K562 (cell line): ENCODE results near the gene PDCD1. TPM values are rescaled to one million over a fixed set of nuclear protein-coding genes. Genes with fewer than 3 reads are reported as not detected.

Source experiments
- BRD9 ChIP-seq: fragments of 450-650 bp; IDR thresholded peaks from 2 replicates; pipeline ENCODE4 v1.6.1; 2018; ENCODE audit warnings: low read depth; ENCODE audit not compliant: partially characterized antibody
- CHCHD3 ChIP-seq: fragments of 250-450 bp; sonication (Bioruptor Pico); IDR thresholded peaks from 2 replicates; pipeline ENCODE4 v2.1.2; 2022; ENCODE audit warnings: mild to moderate bottlenecking
- CXXC5 ChIP-seq: fragments of 250-450 bp; sonication (Bioruptor Pico); IDR thresholded peaks from 2 replicates; pipeline ENCODE4 v1.8.0; 2022; ENCODE audit warnings: inconsistent platforms, mild to moderate bottlenecking, moderate library complexity
- ETS2 ChIP-seq: IDR thresholded peaks from 2 replicates; pipeline ENCODE4 v1.6.1; 2016; ENCODE audit warnings: borderline replicate concordance, missing genetic modification characterization, mild to moderate bottlenecking, moderate library complexity, missing compliant biosample characterization; ENCODE audit not compliant: poor library complexity, severe bottlenecking
- FOSL1 ChIP-seq: fragments of 200-800 bp; sonication (Bioruptor generic); conservative IDR thresholded peaks from 2 replicates; pipeline ENCODE4 v1.6.1; 2016; ENCODE audit warnings: missing genetic modification characterization, missing compliant biosample characterization
- FOXM1 ChIP-seq, 2 experiments: fragments of 450-650 bp in 1 of 2; sonication (generic) in 1 of 2; formaldehyde crosslinking in 1 of 2; IDR thresholded peaks; 2 replicates each; pipeline versions ENCODE4 v1.6.1 to v1.9.0; 2017 to 2022; ENCODE audit warnings: low read depth in 2 of 2, mild to moderate bottlenecking in 2 of 2, missing genetic modification reagents in 1 of 2, moderate library complexity in 1 of 2
- FOXP1 ChIP-seq: sonication (generic); formaldehyde crosslinking; IDR thresholded peaks from 2 replicates; pipeline ENCODE4 v1.8.0; 2022; ENCODE audit warnings: mild to moderate bottlenecking, missing genetic modification reagents
- GABPB2 ChIP-seq: fragments of 250-450 bp; sonication (Bioruptor Pico); conservative IDR thresholded peaks from 2 replicates; pipeline ENCODE4 v1.5.1; 2021; ENCODE audit warnings: mild to moderate bottlenecking
- MED1 ChIP-seq: sonication (generic); formaldehyde crosslinking; IDR thresholded peaks from 2 replicates; pipeline ENCODE4 v1.8.1; 2023; ENCODE audit warnings: missing genetic modification reagents, borderline replicate concordance
- NELFE ChIP-seq: IDR thresholded peaks from 2 replicates; pipeline ENCODE4 v1.6.1; 2011; ENCODE audit warnings: mild to moderate bottlenecking; ENCODE audit not compliant: insufficient read depth, insufficient read length
- PPARD ChIP-seq: fragments of 250-450 bp; sonication (Bioruptor Pico); IDR thresholded peaks from 2 replicates; pipeline ENCODE4 v1.8.0; 2022; ENCODE audit warnings: inconsistent platforms, mild to moderate bottlenecking, moderate library complexity
- PTBP1 ChIP-seq: fragments of 200-400 bp; formaldehyde crosslinking; IDR thresholded peaks from 2 replicates; pipeline ENCODE4 v1.6.1; 2017; ENCODE audit warnings: low read depth, low read length
- RNF2 ChIP-seq: sonication (generic); IDR thresholded peaks from 2 replicates; pipeline ENCODE4 v1.6.1; 2016
- SMC3 ChIP-seq: conservative IDR thresholded peaks from 2 replicates; pipeline ENCODE4 v1.6.1; 2011; ENCODE audit warnings: low read depth, low read length, improper control_type of control experiment; ENCODE audit not compliant: insufficient read depth
- ZFPM2 ChIP-seq: fragments of 250-450 bp; sonication (Bioruptor Pico); IDR thresholded peaks from 2 replicates; pipeline ENCODE4 v1.5.1; 2022; ENCODE audit warnings: mild to moderate bottlenecking
- ZKSCAN8 ChIP-seq: fragments of 200-800 bp; sonication (Bioruptor generic); IDR thresholded peaks from 2 replicates; pipeline ENCODE4 v1.6.1; 2016; ENCODE audit warnings: missing genetic modification characterization, missing compliant biosample characterization
- ZNF79 ChIP-seq: fragments of 250-450 bp; sonication (Bioruptor Pico); IDR thresholded peaks from 2 replicates; pipeline ENCODE4 v1.4.0; 2020; ENCODE audit warnings: low read depth, mild to moderate bottlenecking, moderate library complexity
- polyA plus RNA-seq, 8 experiments: library from polyadenylated mRNA; depleted of rRNA in 4 of 8; stranded (reverse) in 5 of 8; unstranded in 3 of 8; fragments of >200 nt; fragmentation: Nextera tagmentation in 2 of 8; fragmentation: Illumina TruSeq in 1 of 8; extraction: Ambion mirVana in 2 of 8; extraction: Trizol in 1 of 8; gene quantifications; 2 replicates each; pipeline versions ENCODE4 v1.2.1 to v1.2.3, GENCODE V29; 2011 to 2014; ENCODE audit warnings: inconsistent platforms in 1 of 8, missing spikeins in 1 of 8
- total RNA-seq, 7 experiments: library from RNA; depleted of rRNA in 6 of 7; stranded (reverse); fragments of >200 nt in 6 of 7; fragmentation: Illumina TruSeq in 2 of 7; extraction: Trizol in 2 of 7; gene quantifications; 2 replicates each; pipeline versions ENCODE4 v1.2.1 to v1.2.3, GENCODE V29; 2011 to 2021; ENCODE audit warnings: low replicate concordance in 1 of 7
- TF ChIP-seq, protein P1 (sequence below): fragments of 450-650 bp; IDR thresholded peaks from 2 replicates; pipeline ENCODE4 v1.6.1; 2017; ENCODE audit warnings: mild to moderate bottlenecking, moderate library complexity
- TF ChIP-seq, protein P2 (sequence below): fragments of 250-450 bp; sonication (Bioruptor Pico); IDR thresholded peaks from 2 replicates; pipeline ENCODE4 v1.5.0; 2022; ENCODE audit warnings: mild to moderate bottlenecking
- TF ChIP-seq, protein P3 (sequence below): fragments of 250-450 bp; sonication (Bioruptor Pico); IDR thresholded peaks from 2 replicates; pipeline ENCODE4 v1.5.1; 2021; ENCODE audit warnings: mild to moderate bottlenecking
- TF ChIP-seq, protein P4 (sequence below): sonication (generic); formaldehyde crosslinking; IDR thresholded peaks from 2 replicates; pipeline ENCODE4 v1.8.0; 2022; ENCODE audit warnings: mild to moderate bottlenecking, missing genetic modification reagents

The PDCD1 gene
- total and polyA plus RNA-seq, 9 of the 15 experiments (the other 6 are each of a cell fraction or from before 2014, with no cell fraction given) = 0.15 to 2.5 (median 1.0) TPM; not detected in 2

DNA sequence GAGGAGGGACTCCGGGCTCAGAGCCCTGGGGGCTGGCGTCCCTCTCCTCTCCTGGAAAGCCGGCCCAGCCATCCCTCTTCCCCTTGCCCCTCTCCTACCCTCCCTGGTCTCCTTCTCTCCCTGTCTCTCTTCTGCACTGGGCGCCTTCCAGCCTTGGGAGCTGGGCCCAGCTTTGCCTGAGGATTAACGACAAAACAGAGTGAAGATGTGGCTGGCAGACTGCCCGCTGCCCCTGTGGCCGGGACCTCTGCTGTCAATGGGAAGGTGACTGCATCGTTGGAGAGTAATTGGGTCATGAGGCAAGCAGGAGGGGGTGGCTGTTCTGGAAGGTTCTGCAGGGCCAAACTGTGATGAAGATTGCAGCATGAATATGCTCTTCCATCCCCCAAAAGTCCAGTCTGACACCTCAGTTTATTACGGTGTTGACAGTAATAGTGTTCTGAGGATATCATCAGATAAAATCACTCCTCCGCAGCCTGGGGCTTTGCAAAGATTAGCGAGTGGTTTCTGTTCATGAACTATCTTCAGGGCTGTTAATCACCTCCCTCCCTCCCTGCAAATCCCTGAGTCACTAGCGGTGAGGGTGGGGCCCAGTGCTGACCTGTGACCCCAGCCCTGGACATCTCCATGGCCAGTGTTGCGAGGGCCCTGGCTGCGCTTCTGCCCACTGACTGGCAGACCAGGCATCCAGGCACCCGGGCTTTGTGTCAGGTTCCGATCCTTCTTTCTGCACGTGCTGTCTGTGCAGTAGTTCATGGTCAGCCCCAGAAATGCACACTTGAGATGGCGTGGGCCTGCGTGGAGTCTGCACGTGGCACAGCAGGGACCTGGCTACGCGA, 33.8 kb upstream of the PDCD1 start (continued):
- TF ChIP-seq FOXP1 (CRISPR knock-in tag) = no peak
- no peak for TF ChIP-seq SMC3
- TF ChIP-seq FOSL1 (tag) = peak; percentile 89
- no peak for TF ChIP-seq PTBP1
- peak; percentile 77; the same call in 1 of the 2 replicates for TF ChIP-seq RNF2
- TF ChIP-seq ZFPM2 = no peak
- no peak for TF ChIP-seq NELFE
- TF ChIP-seq FOXM1 (IDR thresholded peaks at IDR 0.05; ENCODE audit: low read depth) = no peak
- no peak for TF ChIP-seq FOXM1 (CRISPR knock-in tag; IDR thresholded peaks at IDR 0.05; ENCODE audit: low read depth)
- no peak for TF ChIP-seq GABPB2 (CRISPR knock-in tag)
- TF ChIP-seq, protein P1, sequence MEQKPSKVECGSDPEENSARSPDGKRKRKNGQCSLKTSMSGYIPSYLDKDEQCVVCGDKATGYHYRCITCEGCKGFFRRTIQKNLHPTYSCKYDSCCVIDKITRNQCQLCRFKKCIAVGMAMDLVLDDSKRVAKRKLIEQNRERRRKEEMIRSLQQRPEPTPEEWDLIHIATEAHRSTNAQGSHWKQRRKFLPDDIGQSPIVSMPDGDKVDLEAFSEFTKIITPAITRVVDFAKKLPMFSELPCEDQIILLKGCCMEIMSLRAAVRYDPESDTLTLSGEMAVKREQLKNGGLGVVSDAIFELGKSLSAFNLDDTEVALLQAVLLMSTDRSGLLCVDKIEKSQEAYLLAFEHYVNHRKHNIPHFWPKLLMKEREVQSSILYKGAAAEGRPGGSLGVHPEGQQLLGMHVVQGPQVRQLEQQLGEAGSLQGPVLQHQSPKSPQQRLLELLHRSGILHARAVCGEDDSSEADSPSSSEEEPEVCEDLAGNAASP = no peak
- TF ChIP-seq MED1 (CRISPR knock-in tag) = no peak
- TF ChIP-seq CHCHD3 (CRISPR knock-in tag) = no peak
- TF ChIP-seq BRD9 = no peak
- no peak for TF ChIP-seq ZKSCAN8 (CRISPR knock-in tag)
- TF ChIP-seq ETS2 (tag) = no peak
- TF ChIP-seq, protein P2, sequence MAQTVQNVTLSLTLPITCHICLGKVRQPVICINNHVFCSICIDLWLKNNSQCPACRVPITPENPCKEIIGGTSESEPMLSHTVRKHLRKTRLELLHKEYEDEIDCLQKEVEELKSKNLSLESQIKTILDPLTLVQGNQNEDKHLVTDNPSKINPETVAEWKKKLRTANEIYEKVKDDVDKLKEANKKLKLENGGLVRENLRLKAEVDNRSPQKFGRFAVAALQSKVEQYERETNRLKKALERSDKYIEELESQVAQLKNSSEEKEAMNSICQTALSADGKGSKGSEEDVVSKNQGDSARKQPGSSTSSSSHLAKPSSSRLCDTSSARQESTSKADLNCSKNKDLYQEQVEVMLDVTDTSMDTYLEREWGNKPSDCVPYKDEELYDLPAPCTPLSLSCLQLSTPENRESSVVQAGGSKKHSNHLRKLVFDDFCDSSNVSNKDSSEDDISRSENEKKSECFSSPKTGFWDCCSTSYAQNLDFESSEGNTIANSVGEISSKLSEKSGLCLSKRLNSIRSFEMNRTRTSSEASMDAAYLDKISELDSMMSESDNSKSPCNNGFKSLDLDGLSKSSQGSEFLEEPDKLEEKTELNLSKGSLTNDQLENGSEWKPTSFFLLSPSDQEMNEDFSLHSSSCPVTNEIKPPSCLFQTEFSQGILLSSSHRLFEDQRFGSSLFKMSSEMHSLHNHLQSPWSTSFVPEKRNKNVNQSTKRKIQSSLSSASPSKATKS = no peak
- TF ChIP-seq, protein P3, sequence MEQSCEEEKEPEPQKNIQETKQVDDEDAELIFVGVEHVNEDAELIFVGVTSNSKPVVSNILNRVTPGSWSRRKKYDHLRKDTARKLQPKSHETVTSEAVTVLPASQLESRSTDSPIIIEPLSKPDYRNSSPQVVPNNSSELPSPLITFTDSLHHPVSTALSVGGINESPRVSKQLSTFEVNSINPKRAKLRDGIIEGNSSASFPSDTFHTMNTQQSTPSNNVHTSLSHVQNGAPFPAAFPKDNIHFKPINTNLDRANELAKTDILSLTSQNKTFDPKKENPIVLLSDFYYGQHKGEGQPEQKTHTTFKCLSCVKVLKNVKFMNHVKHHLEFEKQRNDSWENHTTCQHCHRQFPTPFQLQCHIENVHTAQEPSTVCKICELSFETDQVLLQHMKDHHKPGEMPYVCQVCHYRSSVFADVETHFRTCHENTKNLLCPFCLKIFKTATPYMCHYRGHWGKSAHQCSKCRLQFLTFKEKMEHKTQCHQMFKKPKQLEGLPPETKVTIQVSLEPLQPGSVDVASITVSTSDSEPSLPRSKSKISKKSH (CRISPR knock-in tag) = no peak
- TF ChIP-seq ZNF79 (CRISPR knock-in tag) = no peak
- TF ChIP-seq, protein P4, sequence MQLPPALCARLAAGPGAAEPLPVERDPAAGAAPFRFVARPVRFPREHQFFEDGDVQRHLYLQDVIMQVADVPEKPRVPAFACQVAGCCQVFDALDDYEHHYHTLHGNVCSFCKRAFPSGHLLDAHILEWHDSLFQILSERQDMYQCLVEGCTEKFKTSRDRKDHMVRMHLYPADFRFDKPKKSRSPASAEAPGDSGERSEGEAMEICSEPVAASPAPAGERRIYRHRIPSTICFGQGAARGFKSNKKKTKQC (CRISPR knock-in tag) = no peak
- no peak for TF ChIP-seq PPARD (CRISPR knock-in tag)
- TF ChIP-seq CXXC5 (CRISPR knock-in tag) = peak; percentile 63; the same call in 1 of the 2 replicates
